Measurements from ENCODE around the gene AP1M2. TPM values are rescaled to one million over a fixed set of nuclear protein-coding genes. Genes with fewer than 3 reads are reported as not detected.

AP1M2 gene
- total and polyA plus RNA-seq, 12 donors: 0.10 to 0.97 (median 0.31) TPM; not detected in 8

DNA sequence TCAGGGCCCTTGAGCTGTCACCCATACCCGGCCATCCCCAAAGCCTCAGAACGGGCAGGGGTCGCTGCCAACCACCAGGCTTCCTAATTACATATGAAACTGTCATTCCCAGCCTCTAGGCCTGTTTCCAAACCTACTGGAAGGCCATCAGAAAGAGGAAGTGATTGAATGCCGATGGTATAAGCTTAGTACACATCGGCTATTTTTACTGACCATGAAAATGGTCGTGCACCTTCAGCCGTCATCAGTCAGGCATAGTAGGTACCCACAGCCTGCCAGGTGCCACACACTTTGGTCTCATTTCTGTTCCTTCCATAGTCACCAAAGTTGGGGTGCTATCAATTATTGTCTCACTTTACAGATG, 31.5 kb downstream of the AP1M2 start:
- no peak overlapping the region for H3K4me3 ChIP-seq

DNA sequence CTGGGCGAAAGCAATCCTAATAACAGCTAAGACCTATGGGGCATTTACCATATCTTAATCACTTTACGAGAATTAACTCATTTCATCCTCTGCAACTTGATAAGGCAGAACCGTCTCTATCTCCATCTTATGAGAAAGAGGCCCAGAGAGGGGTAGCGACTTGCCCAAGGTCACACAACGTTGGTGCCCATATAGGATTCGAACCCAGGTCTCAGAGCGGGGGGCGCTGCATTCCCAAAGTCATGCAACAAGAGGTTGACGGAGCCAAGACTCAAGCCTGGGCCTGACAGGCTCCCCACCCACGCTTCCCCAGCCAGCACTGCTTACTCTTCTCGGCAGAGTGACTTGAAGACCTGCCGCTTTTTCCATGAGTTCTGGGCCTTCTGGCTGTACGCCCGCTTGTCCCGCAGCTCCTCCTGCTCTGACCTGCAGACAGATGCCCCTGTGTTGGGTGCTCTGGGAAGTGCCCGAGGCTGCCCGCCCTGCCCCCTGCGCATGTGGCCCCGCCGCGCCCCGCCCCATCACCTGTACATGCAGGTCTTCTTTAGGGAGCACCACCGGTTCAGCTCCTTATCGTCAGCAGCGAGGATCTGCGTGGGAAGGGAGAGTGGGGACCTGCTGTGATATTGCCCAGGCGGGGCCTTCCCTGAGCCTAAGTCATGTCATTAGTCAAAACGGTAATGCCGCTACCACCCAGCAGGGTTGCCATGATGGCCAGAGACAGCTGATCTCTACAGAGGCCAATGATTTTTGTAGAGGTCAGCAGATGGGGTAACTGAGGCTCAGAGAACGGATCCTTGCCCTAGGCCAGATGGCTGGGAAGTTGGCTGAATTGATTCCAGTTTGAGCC, 32.1 kb downstream of the AP1M2 start:
- Histone ChIP-seq H3K9me3 (replicated peaks in 1 of 3) (no peaks in the 10 kb centered on the region), H3K4me1 (replicated peaks in 1 of 2) (no peaks in the 10 kb centered on the region), H3K27me3 (no peaks in the 10 kb centered on the region), H3K4me3 (no peak overlapping the region), H3K36me3 (replicated peaks in 1 of 2) (peaks cover 0 to 94% of the 10 kb centered on the region in 2 donors), H3K27ac (no peak overlapping the region)
- TF ChIP-seq, protein P1, sequence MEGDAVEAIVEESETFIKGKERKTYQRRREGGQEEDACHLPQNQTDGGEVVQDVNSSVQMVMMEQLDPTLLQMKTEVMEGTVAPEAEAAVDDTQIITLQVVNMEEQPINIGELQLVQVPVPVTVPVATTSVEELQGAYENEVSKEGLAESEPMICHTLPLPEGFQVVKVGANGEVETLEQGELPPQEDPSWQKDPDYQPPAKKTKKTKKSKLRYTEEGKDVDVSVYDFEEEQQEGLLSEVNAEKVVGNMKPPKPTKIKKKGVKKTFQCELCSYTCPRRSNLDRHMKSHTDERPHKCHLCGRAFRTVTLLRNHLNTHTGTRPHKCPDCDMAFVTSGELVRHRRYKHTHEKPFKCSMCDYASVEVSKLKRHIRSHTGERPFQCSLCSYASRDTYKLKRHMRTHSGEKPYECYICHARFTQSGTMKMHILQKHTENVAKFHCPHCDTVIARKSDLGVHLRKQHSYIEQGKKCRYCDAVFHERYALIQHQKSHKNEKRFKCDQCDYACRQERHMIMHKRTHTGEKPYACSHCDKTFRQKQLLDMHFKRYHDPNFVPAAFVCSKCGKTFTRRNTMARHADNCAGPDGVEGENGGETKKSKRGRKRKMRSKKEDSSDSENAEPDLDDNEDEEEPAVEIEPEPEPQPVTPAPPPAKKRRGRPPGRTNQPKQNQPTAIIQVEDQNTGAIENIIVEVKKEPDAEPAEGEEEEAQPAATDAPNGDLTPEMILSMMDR (IDR thresholded peaks at IDR 0.05): peak in 2 of 6 experiments; percentile 13
- no peak for TF ChIP-seq POLR2A (IDR thresholded peaks at IDR 0.05)
- WGBS, 4 donors: 82 to 87% (median 86%) methylated on average over 16 to 30 of the region's 30 CpGs
- no peak for DNase-seq
- intact Hi-C loops (cut with DNase I): no loop called here

More for the DNA sequence above, 31.5 kb downstream of the AP1M2 start:
- no peaks in the 10 kb centered on the region for H3K9me3 ChIP-seq (replicated peaks in 1 of 3)
- H3K4me1 ChIP-seq (replicated peaks in 1 of 2): no peaks in the 10 kb centered on the region
- no peaks in the 10 kb centered on the region for H3K27me3 ChIP-seq
- intact Hi-C loops (cut with DNase I): no loop called here
- H3K27ac ChIP-seq: peak overlapping the region in 1 of 5 donors; percentile 8
- TF ChIP-seq, protein P1 (IDR thresholded peaks at IDR 0.05): peak in 1 of 6 experiments; percentile 3
- no peak for TF ChIP-seq POLR2A (IDR thresholded peaks at IDR 0.05)
- peaks cover 0 to 94% of the 10 kb centered on the region in 2 donors for H3K36me3 ChIP-seq (replicated peaks in 1 of 2)
- 20 to 63% (median 57%) methylated on average over 2 to 7 of the region's 7 CpGs for WGBS, 4 donors
- DNase-seq: no peak

DNA sequence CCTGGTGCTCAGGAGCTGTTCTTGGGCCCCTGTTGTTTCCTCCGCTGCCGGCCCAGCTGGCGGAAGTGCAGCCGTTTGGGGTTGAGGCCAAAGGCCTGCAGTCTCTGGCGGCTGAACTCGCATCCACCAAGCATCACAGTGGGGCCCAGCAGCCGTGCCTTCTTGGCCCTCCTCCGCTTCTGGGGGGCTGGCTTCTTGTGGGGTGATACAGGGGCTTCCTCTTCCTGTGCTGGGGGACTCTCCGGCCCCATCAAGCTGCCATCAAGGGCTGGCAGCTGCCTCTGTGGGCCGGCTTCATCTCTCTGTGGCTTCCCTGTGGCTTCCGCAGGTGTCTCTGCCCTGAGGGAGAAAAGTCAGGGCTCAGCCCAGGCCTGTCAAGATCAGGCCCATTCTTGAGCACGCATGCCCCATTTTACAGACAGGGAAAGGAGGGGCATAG, 33.1 kb downstream of the AP1M2 start:
- Histone ChIP-seq H3K36me3 (replicated peaks in 1 of 2) (peaks cover 0 to 94% of the 10 kb centered on the region in 2 donors), H3K4me3 (no peak overlapping the region), H3K27me3 (no peaks in the 10 kb centered on the region), H3K27ac (peak overlapping the region in 1 of 5 donors; percentile 6), H3K9me3 (replicated peaks in 1 of 3) (no peaks in the 10 kb centered on the region), H3K4me1 (replicated peaks in 1 of 2) (no peaks in the 10 kb centered on the region)
- DNase-seq: no peak
- WGBS, 4 donors: 56 to 78% (median 70%) methylated on average over 1 to 12 of the region's 12 CpGs
- TF ChIP-seq POLR2A (IDR thresholded peaks at IDR 0.05): no peak
- TF ChIP-seq, protein P1 (IDR thresholded peaks at IDR 0.05): no peak
- intact Hi-C loops (cut with DNase I): no loop called here

DNA sequence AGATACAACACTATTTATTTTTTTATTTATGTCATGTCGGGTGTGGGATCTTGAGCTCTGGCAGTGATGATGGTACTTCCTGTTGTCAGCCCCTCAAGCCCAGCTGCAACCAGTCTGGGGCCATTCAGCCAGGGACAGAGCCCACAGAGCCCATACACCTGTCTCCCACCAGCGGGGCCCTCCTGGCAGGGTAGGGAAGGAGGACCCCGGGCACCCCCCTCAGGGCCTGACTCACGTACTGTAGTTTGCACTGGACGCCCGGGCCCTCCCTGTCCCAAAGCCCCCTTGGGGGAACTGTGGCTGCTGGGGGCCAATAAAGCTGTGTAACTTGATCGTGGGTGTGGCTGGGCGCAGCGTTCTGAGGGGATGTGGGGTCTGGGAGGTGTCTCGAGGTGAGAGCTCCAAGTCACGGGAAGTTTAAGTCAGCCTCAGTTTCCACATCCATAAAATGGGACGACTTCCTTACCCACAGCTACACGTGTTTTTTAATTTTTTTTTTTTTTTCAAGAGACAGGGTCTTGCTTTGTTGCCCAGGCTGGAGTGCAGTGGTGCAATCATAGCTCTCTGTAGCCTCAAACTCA, 33.9 kb downstream of the AP1M2 start:
- 58 to 81% (median 72%) methylated on average over 7 to 13 of the region's 13 CpGs for WGBS, 4 donors
- DNase-seq: no peak
- H3K27ac ChIP-seq: no peak overlapping the region

More for the DNA sequence above, 33.9 kb downstream of the AP1M2 start:
- Histone ChIP-seq H3K9me3 (replicated peaks in 1 of 3) (no peaks in the 10 kb centered on the region), H3K36me3 (replicated peaks in 1 of 2) (peaks cover 0 to 93% of the 10 kb centered on the region in 2 donors), H3K4me3 (no peak overlapping the region), H3K4me1 (replicated peaks in 1 of 2) (no peaks in the 10 kb centered on the region), H3K27me3 (no peaks in the 10 kb centered on the region)
- TF ChIP-seq POLR2A (IDR thresholded peaks at IDR 0.05): no peak
- TF ChIP-seq, protein P1 (IDR thresholded peaks at IDR 0.05): no peak
- intact Hi-C loops (cut with DNase I): no loop called here

Data from adrenal gland (tissue), 12 donors.